ENCODE results near the gene NPFF.
"Not testable (repeated sequence)": the region's sequence is repeated elsewhere in the genome, so short reads cannot be mapped to it uniquely, and the experiment has no call there.

NPFF gene

DNA sequence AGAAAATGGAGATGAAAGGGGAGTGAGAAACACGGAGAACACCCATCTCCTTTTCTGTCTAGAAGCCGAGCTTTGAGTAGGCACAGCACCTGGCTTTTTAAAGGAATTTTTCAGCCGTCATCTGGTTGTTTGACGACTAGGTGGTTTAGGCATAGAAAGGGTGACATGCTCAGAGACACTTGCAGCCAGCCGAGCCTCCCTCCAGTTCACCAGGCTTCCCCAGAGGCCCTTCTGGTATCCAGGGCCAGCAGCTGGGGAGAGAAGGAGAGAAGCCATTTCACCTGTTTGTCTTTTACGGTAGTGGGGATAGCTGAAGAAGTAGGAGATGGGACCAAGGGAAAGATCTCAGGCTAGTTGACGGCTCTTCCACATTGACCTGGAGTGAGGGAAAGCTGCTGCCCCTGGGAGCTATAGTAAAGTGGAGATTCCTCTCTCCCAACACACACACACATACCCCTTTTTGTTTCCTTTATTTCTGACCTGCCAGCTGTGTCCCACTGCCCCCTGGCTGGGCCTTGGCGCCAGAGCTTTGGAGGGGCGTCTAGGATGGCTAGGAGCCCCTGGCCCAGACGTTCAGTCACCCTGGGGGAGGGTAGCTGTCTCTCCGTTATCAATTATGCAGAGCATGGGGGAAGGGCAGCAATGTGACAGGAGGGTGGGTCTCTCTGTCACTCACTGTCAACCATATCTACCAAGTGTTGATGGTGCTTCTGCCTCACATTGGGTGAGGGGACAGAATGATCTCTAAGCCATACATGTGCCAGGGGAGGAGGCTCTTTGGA is 13.5 kb downstream of the NPFF start:
- DNase-seq, result no peak

DNA sequence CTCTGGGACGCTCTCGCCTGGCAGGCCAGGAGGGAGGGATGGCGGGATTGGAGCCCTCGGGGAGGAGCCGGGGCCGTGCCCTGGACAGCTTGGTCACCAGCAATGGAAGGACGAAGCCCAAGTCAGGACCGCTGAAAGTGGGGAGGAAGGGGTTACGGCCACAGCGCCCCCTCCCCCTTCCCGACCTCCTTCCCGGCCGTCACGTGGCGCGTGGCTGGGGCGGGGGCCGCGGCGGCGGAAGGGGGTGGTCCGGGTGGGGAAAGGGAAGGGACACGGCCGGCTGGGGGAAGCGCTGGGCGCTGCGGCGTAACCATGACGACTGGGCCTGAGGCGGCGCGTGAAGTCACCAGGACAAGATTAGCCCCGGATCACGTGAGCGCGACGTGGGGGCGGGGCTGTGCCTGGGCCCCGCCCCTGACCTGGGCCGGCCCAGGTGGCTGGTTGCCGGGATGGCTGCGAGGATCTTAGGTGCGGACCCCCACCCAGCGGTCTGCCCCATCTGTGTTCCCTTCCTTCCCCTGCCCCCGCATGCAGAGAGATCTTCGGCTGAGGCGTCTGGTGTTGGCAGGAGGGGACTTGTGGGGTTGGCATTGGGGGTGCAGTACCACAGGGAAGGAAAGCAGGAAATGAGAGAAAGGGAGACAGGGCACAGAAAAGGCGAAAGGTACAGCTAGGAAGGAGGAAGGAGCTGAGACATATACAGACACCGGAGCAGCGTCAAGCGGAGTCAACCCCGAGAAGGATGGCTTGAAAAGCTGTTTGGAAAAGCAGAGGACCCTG is 14.3 kb downstream of the NPFF start:
- DNase-seq, result peak; percentile 96

DNA sequence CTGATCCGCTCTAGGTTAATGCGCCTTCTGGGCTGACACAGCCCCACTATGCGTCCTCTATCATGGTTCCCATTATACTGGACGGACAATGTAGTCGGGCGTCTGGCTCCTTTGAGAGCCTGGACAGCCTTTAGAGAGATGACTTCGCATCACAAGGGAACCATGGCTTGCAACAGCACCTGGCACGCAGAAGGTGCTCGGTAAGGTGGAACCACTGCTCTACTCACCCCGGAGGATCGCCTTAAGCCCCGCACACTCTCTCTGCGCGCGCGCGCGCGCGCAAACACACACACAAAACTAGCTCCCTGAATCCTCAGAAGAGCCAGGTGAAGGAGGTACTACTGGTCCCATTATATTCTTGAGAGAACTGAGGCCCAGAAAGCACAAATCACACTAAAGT is 15.1 kb downstream of the NPFF start:
- DNase-seq, result no peak

DNA sequence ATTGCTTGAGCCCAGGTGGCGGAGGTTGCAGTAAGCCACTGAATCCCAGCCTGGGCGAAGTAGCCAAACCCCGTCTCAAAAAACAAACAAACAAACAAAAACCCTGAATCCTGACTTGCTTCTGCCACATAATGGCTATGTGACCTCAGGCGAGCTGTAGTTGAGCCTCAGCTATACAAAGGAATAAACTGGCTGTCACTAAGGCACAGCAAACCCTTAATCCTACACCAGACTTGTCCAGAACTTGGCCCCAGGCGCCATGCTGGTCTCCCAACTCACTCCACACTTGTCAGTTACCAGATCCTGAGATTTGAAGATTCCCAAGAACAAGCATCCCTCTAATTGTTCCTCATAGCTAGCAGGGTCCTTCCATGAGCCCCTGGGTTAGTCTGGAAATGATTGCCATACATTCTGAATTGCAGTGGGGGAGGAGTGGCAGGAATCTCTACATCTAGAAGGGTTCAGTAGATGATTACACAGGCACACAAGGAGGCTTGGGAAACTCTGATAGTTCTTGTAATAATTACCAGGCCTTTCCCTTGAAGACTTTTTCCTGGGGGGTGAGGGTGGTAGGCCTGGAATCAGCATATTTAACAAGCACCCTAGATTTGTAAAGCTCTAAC is 17.9 kb downstream of the NPFF start:
- no peak for DNase-seq

DNA sequence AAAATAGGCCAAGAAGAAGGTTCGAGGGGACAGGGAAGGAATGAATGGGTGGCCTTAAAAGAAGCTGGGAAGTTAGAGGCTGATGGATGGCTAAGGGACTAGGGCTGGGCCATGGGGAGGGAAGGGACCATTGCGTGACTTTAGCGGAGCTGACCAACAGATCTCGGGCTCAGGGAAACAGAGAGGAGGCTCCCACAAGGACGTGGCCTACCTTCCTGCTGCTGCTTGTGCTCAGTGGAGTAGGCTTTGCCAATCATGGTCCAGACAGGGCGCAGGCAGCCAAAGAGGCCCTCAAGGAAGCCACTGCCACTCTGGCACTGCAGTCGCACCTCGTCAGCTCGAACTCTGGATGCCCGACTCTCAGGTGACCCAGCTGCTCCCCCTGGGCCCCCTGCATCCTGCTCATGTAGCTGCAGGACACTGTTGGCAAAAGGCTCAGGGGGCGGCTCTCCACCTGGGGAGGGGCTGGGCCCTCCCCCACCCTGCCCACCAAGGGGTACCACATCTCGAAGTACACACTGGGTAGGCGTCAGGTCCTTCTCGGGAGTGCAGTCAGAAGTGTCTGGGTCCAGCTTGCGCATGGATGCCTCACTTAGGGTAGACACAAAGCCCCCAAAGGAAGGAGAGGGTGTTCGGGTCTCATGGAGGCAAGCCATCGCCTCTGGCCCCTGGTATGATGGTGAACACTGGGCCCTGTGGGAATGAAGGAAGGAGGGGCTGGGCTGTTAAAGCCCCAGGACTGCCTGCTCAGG is 20.4 kb downstream of the NPFF start:
- DNase-seq, result no peak

DNA sequence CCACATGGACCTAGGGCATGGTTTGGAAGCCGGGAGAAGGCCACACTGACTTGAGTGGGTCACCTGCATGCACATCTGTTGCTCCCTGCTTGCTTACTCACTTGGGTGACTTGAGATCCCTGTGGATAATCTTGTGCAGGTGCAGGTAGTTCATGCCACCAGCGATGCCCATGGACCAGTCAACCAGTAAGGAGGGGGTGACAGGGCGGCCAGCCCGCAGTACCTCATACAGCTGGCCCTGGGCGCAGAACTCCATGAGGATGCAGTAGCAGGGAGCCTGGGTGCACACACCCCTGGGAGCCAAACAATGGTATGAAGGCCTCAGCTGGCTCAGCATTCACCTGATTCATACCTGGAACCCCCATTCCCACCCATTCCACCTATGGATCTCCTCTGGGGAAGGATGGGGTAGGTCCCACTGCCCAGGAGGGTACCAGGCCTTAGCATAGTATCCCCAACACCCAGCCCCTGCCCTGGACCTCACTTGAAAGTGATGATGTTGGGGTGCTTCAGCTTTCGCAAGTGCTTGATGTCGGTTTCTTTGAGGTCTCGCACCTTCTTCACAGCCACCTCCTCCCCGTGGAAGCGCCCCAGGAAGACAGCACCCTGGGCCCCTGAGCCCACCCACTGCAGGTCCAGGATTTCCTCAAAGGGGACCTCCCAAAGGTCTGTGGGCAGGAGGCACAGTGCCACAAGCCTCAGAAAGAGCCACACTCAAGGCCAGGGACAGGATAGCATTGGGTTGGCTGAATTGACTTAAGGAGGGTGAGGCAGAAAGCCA is 21.1 kb downstream of the NPFF start:
- DNase-seq, result no peak

DNA sequence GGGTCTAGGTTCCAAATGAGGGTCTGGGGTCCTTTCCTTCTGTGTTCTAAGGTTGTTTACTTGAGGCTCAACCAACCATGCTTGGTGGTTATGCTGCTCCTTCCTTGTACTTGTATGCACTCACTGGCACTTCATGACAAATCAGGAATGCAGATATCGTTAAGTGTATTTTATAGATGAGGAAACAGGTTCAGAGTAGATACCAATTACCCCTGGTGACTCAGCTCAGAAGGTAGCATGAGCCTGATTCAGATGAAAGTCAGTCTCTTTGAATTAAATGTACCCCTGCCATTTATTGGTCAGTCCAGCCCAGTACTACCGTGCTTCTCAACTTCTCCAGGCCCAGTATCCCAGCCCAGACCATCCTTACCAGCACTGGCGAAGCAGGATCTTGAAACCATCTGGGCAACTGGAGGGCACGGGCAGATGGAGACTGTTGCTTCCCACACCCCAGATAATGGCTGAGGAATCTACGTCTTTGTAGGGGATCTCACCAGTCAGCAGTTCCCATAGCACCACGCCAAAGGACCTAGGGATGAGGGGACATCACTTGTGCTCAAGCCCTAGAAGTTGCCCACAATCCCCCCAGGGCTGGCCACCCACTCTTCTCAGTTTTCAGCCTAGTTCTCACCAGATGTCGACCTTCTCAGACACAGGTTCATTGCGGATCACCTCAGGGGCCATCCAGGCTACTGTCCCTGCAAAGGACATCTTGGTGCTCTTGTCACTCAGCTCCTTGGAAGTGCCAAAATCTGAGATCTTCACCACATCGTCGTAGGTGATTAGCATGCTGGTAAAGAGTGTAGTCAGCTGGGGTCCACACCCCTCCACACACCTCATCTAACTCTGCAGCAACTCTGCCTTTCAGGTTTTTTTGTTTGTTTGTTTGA is 22.4 kb downstream of the NPFF start:
- DNase-seq, result no peak

DNA sequence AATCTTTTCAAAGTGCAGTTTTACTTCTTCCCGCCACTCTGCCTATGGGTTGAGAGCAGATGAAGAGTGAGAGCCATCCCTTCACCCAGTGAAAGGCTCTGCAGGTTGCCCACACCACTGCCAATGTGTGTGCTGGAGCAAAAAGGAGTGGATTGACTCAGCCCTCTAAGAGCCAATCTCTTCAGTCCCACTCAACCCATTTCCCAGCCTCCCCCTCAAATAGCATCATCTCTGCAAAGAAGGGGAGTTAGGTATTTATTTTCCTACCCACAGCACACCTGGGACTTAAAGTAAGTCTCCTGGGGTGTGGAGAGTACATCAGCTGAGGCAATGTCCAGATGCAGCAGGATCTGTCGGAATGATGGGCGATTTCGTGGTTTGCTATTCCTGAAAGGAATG is 23.3 kb downstream of the NPFF start:
- no peak for DNase-seq

DNA sequence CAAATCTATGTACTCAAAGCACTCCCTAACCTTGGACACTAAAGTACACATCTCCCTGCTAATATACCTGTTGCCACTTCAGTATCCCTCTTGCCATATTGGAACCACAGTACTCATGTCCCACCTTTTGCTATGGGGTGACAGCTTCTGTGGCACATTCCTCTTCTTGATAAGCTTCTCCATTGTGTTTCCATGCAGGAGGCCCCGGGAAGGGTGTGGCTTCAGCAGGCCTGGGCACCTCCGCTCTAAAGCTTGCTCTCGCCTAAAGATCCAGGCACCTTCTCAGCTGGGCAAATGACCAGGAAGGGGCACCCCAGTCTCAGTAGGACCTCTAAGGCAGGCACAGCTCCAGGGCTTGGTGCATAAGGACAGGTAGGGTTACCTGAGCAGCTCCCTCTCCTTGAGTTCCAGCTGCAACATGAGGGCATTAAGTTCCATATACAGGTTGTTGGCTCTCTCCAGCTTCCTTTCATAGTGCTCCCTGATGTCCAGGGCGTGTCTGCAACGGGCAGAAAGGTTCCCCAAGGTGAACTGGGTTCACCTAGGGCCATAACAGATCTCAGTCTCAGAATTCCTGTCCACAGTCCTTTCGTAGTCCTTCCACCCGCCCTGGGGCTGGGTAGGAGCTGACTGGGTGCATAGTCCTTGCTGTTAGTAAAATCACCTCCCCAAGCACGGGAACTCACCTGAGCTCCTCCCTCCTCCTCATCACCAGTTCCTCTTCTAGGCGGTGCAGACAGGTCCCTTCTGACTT is 23.9 kb downstream of the NPFF start:
- no peak for DNase-seq

DNA sequence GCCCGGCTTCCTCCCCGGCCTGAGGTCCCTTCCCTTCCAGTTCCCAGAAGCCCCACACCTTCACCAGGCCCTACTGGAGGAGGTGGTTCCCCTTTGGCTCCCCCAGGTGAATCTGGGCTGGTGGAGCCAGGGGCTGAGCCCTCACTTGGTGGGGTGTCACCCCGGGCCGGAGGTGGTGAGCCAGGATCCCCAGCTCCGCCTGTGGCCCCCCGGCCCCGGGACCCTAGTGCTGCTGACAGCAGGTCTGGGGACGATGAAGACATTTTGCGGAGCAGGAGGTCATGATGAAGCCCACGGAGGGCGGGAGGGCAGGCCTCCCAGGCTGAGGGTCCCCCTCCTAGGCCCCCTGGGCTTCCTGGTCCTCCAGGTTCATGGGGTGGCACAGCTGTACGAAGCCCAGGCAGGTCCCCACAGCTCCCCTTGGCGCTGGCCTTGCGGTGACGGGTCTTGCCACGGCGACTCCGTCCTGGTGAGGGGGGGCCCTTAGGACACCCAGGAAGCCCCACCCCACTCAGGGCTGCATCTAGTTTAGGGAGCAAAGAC is 24.6 kb downstream of the NPFF start:
- no peak for DNase-seq

DNA sequence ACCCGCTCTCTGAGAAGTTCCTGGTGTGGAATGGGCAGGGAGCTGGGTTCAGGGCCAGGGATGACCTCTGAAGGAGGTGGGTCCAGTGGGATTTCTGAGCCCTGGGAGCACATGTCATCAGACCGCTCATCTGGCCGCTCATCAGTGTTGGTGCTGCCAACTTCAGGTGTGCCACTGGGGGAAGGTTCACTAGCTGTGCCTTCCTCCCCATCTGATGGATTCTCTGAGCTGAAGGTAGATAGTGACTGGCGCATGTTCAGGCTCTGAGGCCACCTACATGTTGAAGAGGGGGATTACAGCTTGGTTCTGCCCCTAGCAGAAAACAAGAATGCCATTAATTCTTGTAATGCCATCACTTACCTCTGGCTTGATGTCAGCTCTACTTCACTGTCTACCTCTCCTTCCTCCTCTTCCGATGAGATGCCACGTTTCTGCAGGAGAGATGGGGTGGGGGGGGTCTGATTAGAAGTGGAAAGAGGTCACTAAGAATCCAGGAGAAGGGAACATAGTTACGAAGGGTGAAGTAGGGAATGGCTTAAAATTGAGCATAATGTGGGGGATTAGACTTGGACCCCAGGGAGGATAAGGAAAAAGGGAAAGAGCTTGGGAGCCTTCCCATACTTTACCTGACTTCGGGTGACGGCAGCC is 25.2 kb downstream of the NPFF start:
- no peak for DNase-seq

DNA sequence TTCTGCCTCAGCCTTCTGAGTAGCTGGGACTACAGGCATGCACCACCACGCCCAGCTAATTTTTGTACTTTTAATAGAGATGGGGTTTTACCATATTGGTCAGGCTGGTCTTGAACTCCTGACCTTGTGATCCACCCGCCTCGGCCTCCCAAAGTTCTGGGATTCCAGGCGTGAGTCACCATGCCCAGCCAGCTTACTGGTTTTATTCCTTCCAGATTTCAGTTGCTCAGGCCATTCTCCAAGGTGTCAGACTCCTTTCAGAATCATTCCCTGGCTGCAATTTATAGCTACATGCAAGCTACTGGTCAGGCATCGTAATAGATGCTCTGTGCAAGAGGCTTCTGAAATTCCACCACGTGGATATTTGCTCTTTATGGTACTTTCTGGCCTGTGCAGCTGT is 25.8 kb downstream of the NPFF start:
- DNase-seq, result not testable (repeated sequence)

DNA sequence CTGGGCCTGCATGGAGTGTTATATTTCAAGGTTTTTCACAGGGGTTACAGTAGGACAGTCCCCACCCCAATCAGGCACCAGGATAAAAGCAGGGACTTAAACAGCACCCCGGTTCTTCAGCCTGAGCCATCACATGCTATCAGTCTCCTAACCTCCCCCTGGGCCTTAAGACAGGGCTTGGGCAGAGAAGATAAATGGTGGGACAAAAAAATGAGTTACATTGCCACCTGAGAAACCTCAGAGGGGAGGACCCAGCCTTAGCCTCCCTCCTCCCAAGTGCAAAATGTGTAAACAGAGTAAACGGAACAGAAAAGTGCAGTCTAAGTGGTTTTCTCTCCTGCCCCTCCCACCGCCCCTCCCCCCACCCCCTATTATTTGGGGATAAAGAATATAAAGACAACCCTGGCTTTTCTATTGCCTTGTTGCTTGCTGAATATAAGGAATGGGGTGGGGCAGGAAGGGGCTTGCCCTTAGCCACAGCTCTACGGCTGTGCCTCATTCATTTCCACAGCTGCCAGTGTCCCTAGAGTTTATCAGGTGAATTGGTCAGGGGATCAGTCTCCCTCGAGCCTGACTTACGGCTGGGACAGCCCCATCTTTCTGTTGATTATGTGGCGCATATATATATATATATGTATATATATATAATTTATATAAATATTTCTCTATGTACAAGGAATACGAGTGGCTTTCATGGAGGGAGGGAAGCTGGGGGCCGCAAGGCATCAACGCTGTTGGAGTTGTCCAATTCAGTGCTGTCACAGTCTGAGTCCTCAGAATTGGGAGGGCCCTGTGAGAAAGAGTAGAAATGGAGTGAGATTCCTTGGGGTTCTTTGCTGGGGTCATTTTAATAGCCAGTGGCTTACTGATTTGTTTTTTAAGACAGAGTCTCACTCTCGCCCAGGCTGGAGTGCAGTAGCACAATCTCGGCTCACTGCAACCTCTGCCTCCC is 26.5 kb downstream of the NPFF start:
- no peak for DNase-seq

DNA sequence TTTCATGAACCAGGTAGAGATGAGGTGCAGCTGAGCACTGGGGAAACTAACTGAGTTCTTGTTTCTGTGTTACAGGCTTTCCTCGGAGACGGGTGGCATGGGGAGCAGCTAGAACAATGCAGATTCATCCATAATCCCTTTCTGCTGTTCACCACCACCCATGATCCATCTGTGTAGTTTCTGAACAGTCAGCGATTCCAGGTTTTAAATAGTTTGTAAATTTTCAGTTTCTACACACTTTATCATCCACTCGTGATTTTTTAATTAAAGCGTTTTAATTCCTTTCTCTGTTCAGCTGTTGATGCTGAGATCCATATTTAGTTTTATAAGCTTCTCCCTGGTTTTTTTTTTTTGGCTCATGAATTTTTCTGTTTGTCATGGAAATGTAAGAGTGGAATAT is 28.0 kb downstream of the NPFF start:
- no peak for DNase-seq

DNA sequence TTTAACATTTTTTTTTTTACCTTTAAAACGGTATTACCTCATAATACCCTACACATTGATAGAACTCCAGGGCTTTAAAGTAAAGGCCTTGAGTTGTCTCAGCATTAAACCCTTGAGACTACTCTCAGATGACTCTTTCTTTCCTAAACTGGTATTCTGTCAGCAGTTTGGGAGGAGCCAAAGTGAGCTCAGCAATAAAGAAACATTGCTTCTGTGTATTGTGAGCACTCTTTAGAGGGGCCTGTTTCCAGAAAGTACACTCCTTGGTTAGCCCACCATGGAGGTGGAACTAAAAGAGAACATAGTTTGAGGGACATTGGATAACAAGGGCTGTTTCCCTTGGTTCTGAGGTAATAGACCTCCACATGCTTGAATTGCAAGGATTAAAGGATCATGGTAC is 28.4 kb downstream of the NPFF start:
- no peak for DNase-seq

DNA sequence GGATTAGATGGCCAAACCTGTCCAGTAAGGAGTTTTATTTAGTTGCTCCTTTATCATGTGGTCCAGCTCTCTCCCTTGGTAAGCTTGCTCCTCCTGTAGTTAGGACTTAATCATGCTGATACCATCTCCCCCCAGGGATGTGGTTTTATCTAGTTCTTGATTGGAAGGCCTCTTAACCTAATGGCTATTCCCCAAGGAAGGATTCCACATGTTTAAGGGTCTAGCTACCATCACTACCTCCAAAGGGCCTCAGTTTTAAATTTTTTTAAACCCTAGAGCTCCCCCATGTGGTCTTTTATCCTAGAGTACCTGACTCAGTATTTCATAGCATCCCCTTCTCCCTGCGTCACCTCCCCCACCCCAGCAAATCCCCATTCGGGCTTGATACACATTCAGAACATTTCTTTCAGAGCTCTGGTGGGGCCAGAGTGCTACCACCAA is 30.5 kb downstream of the NPFF start:
- no peak for DNase-seq

DNA sequence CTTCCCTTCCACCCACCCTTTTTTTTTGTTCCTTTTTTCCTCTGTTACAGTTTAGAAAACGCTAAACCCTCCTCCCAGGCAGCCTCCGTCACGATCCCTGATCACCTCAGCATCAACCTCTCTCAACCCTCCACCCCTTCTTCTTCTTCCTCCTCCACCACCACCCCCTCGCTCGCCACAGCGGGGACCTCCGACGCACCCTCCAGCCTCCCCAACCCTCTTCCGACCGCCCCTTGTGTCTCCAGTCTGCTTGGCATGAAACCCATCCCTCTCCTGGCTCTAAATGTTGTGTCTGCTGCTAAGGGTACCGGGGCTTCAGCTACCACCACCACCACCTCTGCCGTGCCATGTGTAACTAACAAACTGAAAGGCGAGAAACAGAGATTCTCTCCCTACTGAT is 32.5 kb downstream of the NPFF start:
- DNase-seq, result no peak

DNA sequence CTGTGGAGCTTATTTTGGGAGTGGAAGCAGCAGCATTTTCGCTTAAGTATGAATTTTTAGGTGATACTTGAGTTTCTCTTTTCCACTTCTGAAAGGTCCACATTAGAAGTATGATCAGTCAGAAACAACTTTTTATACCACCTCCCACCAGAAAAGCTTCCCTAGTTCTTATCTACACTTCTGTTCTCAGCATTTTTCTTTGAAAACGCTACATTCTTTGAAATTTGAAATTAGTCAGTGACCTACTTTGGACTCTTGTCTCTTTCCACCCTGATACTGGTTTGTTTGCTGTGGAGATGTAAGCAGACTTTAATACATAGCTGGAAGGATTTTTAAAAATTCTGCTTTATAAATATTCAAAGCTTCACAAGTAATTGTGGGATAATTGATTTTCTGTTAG is 33.2 kb downstream of the NPFF start:
- no peak for DNase-seq

Data from right forelimb (tissue), 1 donor.